GM23338 (cell line): ENCODE results near the gene MTHFR. TPM values are rescaled to one million over a fixed set of nuclear protein-coding genes. Genes with fewer than 3 reads are reported as not detected.

ENCODE experiments used
- ATAC-seq: fragments of 200-7000 bp; cut with Tn5 transposase; 3 replicates; pipeline ENCODE4 v1.9.1; 2020
- DNase-seq: peaks from one replicate; pipeline ENCODE4 v3.0.0-alpha.2; 2015; ENCODE audit warnings: low spot score
- H2AFZ ChIP-seq: fragments of 200-600 bp; sonication (generic); 2 replicates; pipeline ENCODE4 v1.8.0; 2016; ENCODE audit warnings: antibody characterized with exemption, mild to moderate bottlenecking, moderate library complexity
- H3F3A ChIP-seq: fragments of 200-600 bp; sonication (generic); replicated peaks from 2 replicates; pipeline ENCODE4 v1.8.0; 2017; ENCODE audit warnings: antibody characterized with exemption, mixed run types, low read depth
- H3K27ac ChIP-seq: fragments of 200-600 bp; sonication (generic); 2 replicates; pipeline ENCODE4 v1.6.1; 2016; ENCODE audit warnings: low read depth
- H3K27me3 ChIP-seq: fragments of 200-600 bp; sonication (generic); 2 replicates; pipeline ENCODE4 v1.8.0; 2016; ENCODE audit warnings: mild to moderate bottlenecking, mixed run types, moderate library complexity; ENCODE audit not compliant: insufficient read depth
- H3K36me3 ChIP-seq: fragments of 200-600 bp; sonication (generic); 2 replicates; pipeline ENCODE4 v1.8.0; 2016; ENCODE audit warnings: mild to moderate bottlenecking; ENCODE audit not compliant: insufficient read depth
- H3K4me1 ChIP-seq: fragments of 200-600 bp; sonication (generic); 2 replicates; pipeline ENCODE4 v1.8.0; 2016; ENCODE audit warnings: mild to moderate bottlenecking, moderate library complexity; ENCODE audit not compliant: insufficient read depth
- H3K4me2 ChIP-seq: fragments of 200-600 bp; sonication (generic); 2 replicates; pipeline ENCODE4 v1.7.1; 2017; ENCODE audit warnings: mixed run types
- H3K4me3 ChIP-seq: fragments of 200-600 bp; sonication (generic); 2 replicates; pipeline ENCODE4 v1.6.1; 2016; ENCODE audit warnings: mixed run types
- H3K79me2 ChIP-seq: fragments of 200-600 bp; sonication (generic); replicated peaks from 2 replicates; pipeline ENCODE4 v1.8.0; 2017; ENCODE audit warnings: mild to moderate bottlenecking; ENCODE audit not compliant: insufficient read depth
- H3K9me2 ChIP-seq: fragments of 200-600 bp; sonication (generic); 2 replicates; pipeline ENCODE4 v1.8.0; 2017; ENCODE audit not compliant: insufficient read depth
- H4K20me1 ChIP-seq: fragments of 200-600 bp; sonication (generic); replicated peaks from 2 replicates; pipeline ENCODE4 v1.8.0; 2017; ENCODE audit warnings: mild to moderate bottlenecking; ENCODE audit not compliant: insufficient read depth
- H3K27ac Mint-ChIP-seq: 2 replicates; pipeline ENCODE4 v1.8.0; 2020; ENCODE audit warnings: inconsistent platforms, mild to moderate bottlenecking, moderate library complexity, mixed read lengths
- H3K27me3 Mint-ChIP-seq: 3 replicates; pipeline ENCODE4 v1.8.0; 2022; ENCODE audit warnings: low read depth, mild to moderate bottlenecking, moderate library complexity, mixed read lengths, inconsistent platforms; ENCODE audit not compliant: insufficient read depth, poor library complexity
- H3K36me3 Mint-ChIP-seq: 3 replicates; pipeline ENCODE4 v1.8.0; 2021; ENCODE audit warnings: low read depth, mild to moderate bottlenecking, inconsistent platforms, moderate library complexity, mixed read lengths
- H3K4me1 Mint-ChIP-seq: 3 replicates; pipeline ENCODE4 v1.8.0; 2020; ENCODE audit warnings: mild to moderate bottlenecking, inconsistent platforms, mixed read lengths
- H3K4me3 Mint-ChIP-seq: 3 replicates; pipeline ENCODE4 v1.8.0; 2021; ENCODE audit warnings: moderate library complexity, mild to moderate bottlenecking, inconsistent platforms, mixed read lengths
- H3K9me3 Mint-ChIP-seq: 3 replicates; pipeline ENCODE4 v1.8.0; 2020; ENCODE audit warnings: moderate library complexity, mild to moderate bottlenecking, inconsistent platforms, mixed read lengths
- CREB1 ChIP-seq: fragments of 250-450 bp; sonication (Bioruptor Pico); IDR thresholded peaks from 2 replicates; pipeline ENCODE4 v1.5.0; 2020; ENCODE audit warnings: low read depth, mild to moderate bottlenecking, moderate library complexity
- CTCF ChIP-seq, 2 experiments: fragments of 200-600 bp in 1 of 2; sonication (generic) in 1 of 2; conservative IDR thresholded peaks; 2 replicates each; pipeline versions ENCODE4 v1.5.1 to v1.6.1; 2016 to 2017; ENCODE audit warnings: antibody characterized with exemption in 2 of 2, low read depth in 2 of 2, mild to moderate bottlenecking in 2 of 2, moderate library complexity in 1 of 2
- ETS1 ChIP-seq: IDR thresholded peaks from 2 replicates; pipeline ENCODE4 v1.6.1; 2016; ENCODE audit warnings: antibody characterized with exemption
- EZH2 ChIP-seq: fragments of 200-600 bp; sonication (generic); IDR thresholded peaks from one replicate; pipeline ENCODE4 v1.8.0; 2017; ENCODE audit warnings: antibody characterized with exemption, mild to moderate bottlenecking, low read depth; ENCODE audit not compliant: unreplicated experiment
- EZH2phosphoT487 ChIP-seq: fragments of 200-600 bp; sonication (generic); IDR thresholded peaks from one replicate; pipeline ENCODE4 v1.8.1; 2018; ENCODE audit warnings: antibody characterized with exemption; ENCODE audit not compliant: unreplicated experiment
- JUNB ChIP-seq: IDR thresholded peaks from one replicate; pipeline ENCODE4 v1.6.1; 2016; ENCODE audit warnings: antibody characterized with exemption; ENCODE audit not compliant: unreplicated experiment
- NANOG ChIP-seq: IDR thresholded peaks from 2 replicates; pipeline ENCODE4 v1.6.1; 2016; ENCODE audit warnings: antibody characterized with exemption, borderline replicate concordance
- POLR2AphosphoS5 ChIP-seq: IDR thresholded peaks from 2 replicates; pipeline ENCODE4 v1.6.1; 2016; ENCODE audit warnings: antibody characterized with exemption, low read depth
- REST ChIP-seq: IDR thresholded peaks from one replicate; pipeline ENCODE4 v1.6.1; 2018; ENCODE audit warnings: antibody characterized with exemption; ENCODE audit not compliant: unreplicated experiment
- STAT1 ChIP-seq: IDR thresholded peaks from one replicate; pipeline ENCODE4 v1.6.1; 2016; ENCODE audit warnings: antibody characterized with exemption; ENCODE audit not compliant: unreplicated experiment
- ZNF114 ChIP-seq: fragments of 250-450 bp; sonication (Bioruptor Pico); IDR thresholded peaks from 2 replicates; pipeline ENCODE4 v1.5.0; 2020; ENCODE audit warnings: mild to moderate bottlenecking, moderate library complexity
- ZNF331 ChIP-seq: fragments of 250-450 bp; sonication (Bioruptor Pico); IDR thresholded peaks from 2 replicates; pipeline ENCODE4 v1.5.0; 2020; ENCODE audit warnings: low read depth, mild to moderate bottlenecking, moderate library complexity
- ZNF462 ChIP-seq: fragments of 250-450 bp; sonication (Bioruptor Pico); IDR thresholded peaks from 2 replicates; pipeline ENCODE4 v1.5.0; 2020; ENCODE audit warnings: mild to moderate bottlenecking, moderate library complexity
- polyA plus RNA-seq: library from polyadenylated mRNA; unstranded; fragments of >200 nt; fragmentation: Nextera tagmentation; extraction: Ambion mirVana; gene quantifications from 2 replicates; pipeline ENCODE4 v1.2.1, GENCODE V29; 2016
- total RNA-seq: library from RNA; depleted of rRNA; stranded (reverse); fragments of >200 nt; shearing (Covaris generic); gene quantifications from 2 replicates; pipeline ENCODE4 v1.2.3, GENCODE V29; 2014

MTHFR gene
- total and polyA plus RNA-seq, 2 experiments from 2014 or later = 6.9 to 21.6 TPM

- Histone ChIP-seq H3K27me3 (no peaks in the 10 kb centered on the region), H3F3A (peaks cover 21% of the 10 kb centered on the region), H3K4me2 (no peak overlapping the region), H4K20me1 (no peaks in the 10 kb centered on the region), H3K79me2 (no peaks in the 10 kb centered on the region), H3K4me1 (peaks cover 38% of the 10 kb centered on the region), H3K4me3 (no peak overlapping the region), H2AFZ (no peak overlapping the region), H3K9me2 (no peaks in the 10 kb centered on the region), H3K36me3 (no peaks in the 10 kb centered on the region), H3K27ac (0 out of 2 replicates have a peak overlapping the region, but pooled peaks have one; percentile 86)
- TF ChIP-seq ZNF462 (CRISPR knock-in tag) = no peak
- no peak for TF ChIP-seq ZNF114
- no peak for TF ChIP-seq ZNF331 (CRISPR knock-in tag)
- no peak for TF ChIP-seq ETS1
- TF ChIP-seq CTCF (conservative IDR thresholded peaks at IDR 0.05; ENCODE audit: low read depth in 2 of 2) = no peak
- no peak for TF ChIP-seq EZH2
- TF ChIP-seq CREB1 (CRISPR knock-in tag) = no peak
- TF ChIP-seq NANOG = no peak
- no peak for TF ChIP-seq POLR2AphosphoS5
- TF ChIP-seq EZH2phosphoT487 = no peak
- TF ChIP-seq REST = no peak
- TF ChIP-seq JUNB = no peak
- no peak for TF ChIP-seq STAT1
- Mint-ChIP-seq H3K36me3 (peaks cover 12% of the 10 kb centered on the region; the same call in 2 of the 3 replicates), H3K27me3 (peaks cover 7% of the 10 kb centered on the region), H3K27ac (no peak overlapping the region), H3K9me3 (no peaks in the 10 kb centered on the region), H3K4me3 (no peak overlapping the region), H3K4me1 (peaks cover 35% of the 10 kb centered on the region)
- ATAC-seq = no peak
- no peak for DNase-seq
Observed at GRCh38 chr1:11788549-11789053, 17.2 kb downstream of the MTHFR start.
